HepG2 (cell line): ENCODE measurements around the gene SSX2IP. TPM values are rescaled to one million over a fixed set of nuclear protein-coding genes. Genes with fewer than 3 reads are reported as not detected.

Experiments
- ATAC-seq: fragments of 200-7000 bp; cut with Tn5 transposase; 3 replicates; pipeline ENCODE4 v1.9.1; 2020; ENCODE audit warnings: mild to moderate bottlenecking, moderate library complexity
- BruUV-seq: library from RNA; stranded (reverse); fragments of 400-500 nt; replicated peaks from 2 replicates; lab custom pipeline; 2021; lab: Mats Ljungman, UMichigan
- CTCF ChIA-PET: fragments of 300-600 bp; formaldehyde crosslinking; extraction: SDS; loops from one replicate; lab custom pipeline; 2021; ENCODE audit warnings: low total read pairs, inconsistent platforms, low intra/inter-chr PET ratio; lab: Yijun Ruan, JAX
- POLR2A ChIA-PET: fragments of 350-600 bp; sonication (Branson Sonifier 250); formaldehyde crosslinking; loops from one replicate; lab custom pipeline; 2020; ENCODE audit warnings: antibody characterized with exemption, inconsistent platforms; lab: Yijun Ruan, JAX
- DNase-seq: peaks from one replicate; pipeline ENCODE4 v3.0.0-alpha.2; 2015; ENCODE audit warnings: low spot score
- FAIRE-seq: peaks from 3 replicates; lab custom pipeline; 2011; peaks lifted over from hg19 to GRCh38; lab: Jason Lieb, UNC
- H2AFZ ChIP-seq: one replicate; pipeline ENCODE4 v1.6.1; 2011; ENCODE audit warnings: low read length, inconsistent platforms
- H3K27ac ChIP-seq: fragments of 300-600 bp; 3 replicates; pipeline ENCODE4 v1.8.0; 2011; ENCODE audit warnings: mixed run types, mild to moderate bottlenecking, mixed read lengths, low read length, inconsistent platforms; ENCODE audit not compliant: insufficient read depth; ENCODE audit errors: extremely low read length
- H3K27me3 ChIP-seq, 2 experiments: fragments of 200-600 bp in 1 of 2; 2 replicates in 1 of 2; 3 replicates in 1 of 2; pipeline versions ENCODE4 v1.6.0 to v1.8.0; 2011; ENCODE audit warnings: low read length in 2 of 2, mild to moderate bottlenecking in 2 of 2, moderate library complexity in 2 of 2, inconsistent platforms in 1 of 2; ENCODE audit not compliant: insufficient read depth in 2 of 2, control insufficient read depth in 1 of 2
- H3K36me3 ChIP-seq, 2 experiments: fragments of 200-600 bp in 1 of 2; replicated peaks in 1 of 2; 2 replicates in 1 of 2; 3 replicates in 1 of 2; pipeline versions ENCODE4 v1.5.1 to v1.8.0; 2011; ENCODE audit warnings: low read length in 2 of 2, inconsistent platforms in 1 of 2; ENCODE audit not compliant: insufficient read depth in 2 of 2, control insufficient read depth in 1 of 2
- H3K4me1 ChIP-seq: 2 replicates; pipeline ENCODE4 v1.5.1; 2012; ENCODE audit warnings: low read length, inconsistent platforms; ENCODE audit not compliant: insufficient read depth
- H3K4me2 ChIP-seq: 2 replicates; pipeline ENCODE4 v1.6.0; 2011; ENCODE audit warnings: low read depth, low read length, inconsistent platforms
- H3K4me3 ChIP-seq, 3 experiments: fragments of 200-600 bp in 1 of 3; sonication (generic), shearing (Covaris generic) in 1 of 3; replicated peaks in 1 of 3; 2 replicates each; pipeline ENCODE4 v1.5.1; 2011 to 2016; ENCODE audit warnings: low read length in 3 of 3, inconsistent platforms in 2 of 3, low read depth in 2 of 3, mild to moderate bottlenecking in 2 of 3, control low read depth in 1 of 3, mixed read lengths in 1 of 3; ENCODE audit not compliant: insufficient read depth in 1 of 3
- H3K79me2 ChIP-seq: one replicate; pipeline ENCODE4 v1.6.1; 2011; ENCODE audit warnings: low read length, inconsistent platforms; ENCODE audit not compliant: insufficient read depth
- H3K9ac ChIP-seq: 2 replicates; pipeline ENCODE4 v1.6.0; 2011; ENCODE audit warnings: mild to moderate bottlenecking, low read depth, low read length, inconsistent platforms; ENCODE audit not compliant: insufficient read depth
- H3K9me3 ChIP-seq: 2 replicates; pipeline ENCODE4 v1.5.1; 2012; ENCODE audit warnings: mild to moderate bottlenecking, low read length
- H4K20me1 ChIP-seq: 2 replicates; pipeline ENCODE4 v1.6.0; 2011; ENCODE audit warnings: inconsistent platforms, mild to moderate bottlenecking, low read length, moderate library complexity; ENCODE audit not compliant: insufficient read depth
- ETV6 ChIP-seq: sonication (generic); formaldehyde crosslinking; conservative IDR thresholded peaks from 2 replicates; pipeline ENCODE4 v1.4.0; 2020; ENCODE audit warnings: missing genetic modification reagents
- HCFC1 ChIP-seq: fragments of 150-350 bp; IDR thresholded peaks from 2 replicates; pipeline ENCODE4 v1.6.1; 2014; ENCODE audit warnings: low read depth, low read length
- PHF5A ChIP-seq: IDR thresholded peaks from one replicate; pipeline ENCODE4 v1.6.1; 2018; ENCODE audit warnings: low read depth, missing genetic modification reagents; ENCODE audit not compliant: unreplicated experiment
- SOX5 ChIP-seq: IDR thresholded peaks from 2 replicates; pipeline ENCODE4 v1.6.1; 2016; ENCODE audit warnings: borderline replicate concordance
- SP5 ChIP-seq: IDR thresholded peaks from 2 replicates; pipeline ENCODE4 v1.6.1; 2016; ENCODE audit warnings: low read depth, borderline replicate concordance
- TBP ChIP-seq: sonication (generic); formaldehyde crosslinking; IDR thresholded peaks from 2 replicates; pipeline ENCODE4 v1.5.0; 2020; ENCODE audit warnings: missing genetic modification reagents
- ZBTB37 ChIP-seq: sonication (generic); formaldehyde crosslinking; IDR thresholded peaks from 2 replicates; pipeline ENCODE4 v1.4.0; 2020; ENCODE audit warnings: mild to moderate bottlenecking, missing genetic modification reagents
- ZC3H4 ChIP-seq: sonication (generic); formaldehyde crosslinking; IDR thresholded peaks from 2 replicates; pipeline ENCODE4 v1.4.0; 2020; ENCODE audit warnings: missing genetic modification reagents, borderline replicate concordance
- ZMAT5 ChIP-seq: sonication (generic); formaldehyde crosslinking; IDR thresholded peaks from 2 replicates; pipeline ENCODE4 v1.5.0; 2020; ENCODE audit warnings: mild to moderate bottlenecking, low read depth, missing genetic modification reagents, borderline replicate concordance
- ZNF333 ChIP-seq: sonication (generic); formaldehyde crosslinking; IDR thresholded peaks from 2 replicates; pipeline ENCODE4 v1.4.0; 2020; ENCODE audit warnings: mild to moderate bottlenecking, missing genetic modification reagents, borderline replicate concordance
- ZNF446 ChIP-seq: sonication (generic); formaldehyde crosslinking; IDR thresholded peaks from 2 replicates; pipeline ENCODE4 v1.5.0; 2020; ENCODE audit warnings: mild to moderate bottlenecking, missing genetic modification reagents
- ZNF468 ChIP-seq: sonication (generic); formaldehyde crosslinking; IDR thresholded peaks from 2 replicates; pipeline ENCODE4 v1.8.0; 2022; ENCODE audit warnings: mild to moderate bottlenecking, moderate library complexity, missing genetic modification reagents
- ZNF570 ChIP-seq: sonication (generic); formaldehyde crosslinking; IDR thresholded peaks from 2 replicates; pipeline ENCODE4 v1.4.0; 2020; ENCODE audit warnings: mild to moderate bottlenecking, missing genetic modification reagents, borderline replicate concordance
- WGBS: methylation state at CpG from one replicate; pipeline ENCODE4 v1.1.6; 2017; ENCODE audit warnings: low lambda C conversion rate; 5-methylcytosine and 5-hydroxymethylcytosine counted together
- in situ Hi-C: cut with HindIII; loops from 2 replicates; pipeline ENCODE4 v1.10.0; 2017; ENCODE audit warnings: low pct_unique_long_range_greater_than_20kb; ENCODE audit not compliant: extremely low pct_ligation_motif_present
- intact Hi-C: fragments of 100-400 bp; cut with micrococcal nuclease; formaldehyde crosslinking; loops from one replicate; pipeline ENCODE4 v1.10.0; 2022; ENCODE audit not compliant: unreplicated experiment
- polyA plus RNA-seq, 8 experiments: library from polyadenylated mRNA; depleted of rRNA in 3 of 8; stranded (reverse) in 7 of 8; unstranded in 1 of 8; fragments of >200 nt; fragmentation: Illumina TruSeq in 4 of 8; extraction: Trizol in 4 of 8; gene quantifications; 2 replicates each; pipeline versions ENCODE4 v1.2.1 to v1.2.3, GENCODE V29; 2011 to 2016; ENCODE audit warnings: low read depth in 4 of 8, missing spikeins in 1 of 8, mixed read lengths in 1 of 8; ENCODE audit not compliant: insufficient read depth in 1 of 8
- total RNA-seq, 5 experiments: library from RNA; depleted of rRNA; stranded (reverse); fragments of >200 nt; fragmentation: Illumina TruSeq; extraction: Trizol; gene quantifications; 2 replicates each; pipeline ENCODE4 v1.2.3, GENCODE V29; 2016; ENCODE audit warnings: low read depth in 1 of 5

SSX2IP gene
- total and polyA plus RNA-seq, 2 of the 13 experiments (the other 11 are each of a cell fraction or from before 2014, with no cell fraction given), result 2.7 to 23.7 TPM

GRCh38 chr1:84674705-84675104 lies 15.6 kb downstream of the SSX2IP start:
- DNase-seq (no peak), ATAC-seq (no peak), FAIRE-seq (no peak)
- no peaks in the 10 kb centered on the region for H3K79me2 ChIP-seq
- intact Hi-C loops (no loop called here), in situ Hi-C loops (no loop called here)
- 95% methylated on average over 3 of the region's 3 CpGs for WGBS
- H3K27me3 ChIP-seq, result no peaks in the 10 kb centered on the region
- no peak overlapping the region for H3K9ac ChIP-seq
- no peaks in the 10 kb centered on the region for H3K9me3 ChIP-seq
- H3K36me3 ChIP-seq, result no peaks in the 10 kb centered on the region; a peak in 1 of 5 replicates
- TF ChIP-seq ZNF570 (CRISPR knock-in tag), result no peak
- TF ChIP-seq ETV6, result no peak
- TF ChIP-seq PHF5A (CRISPR knock-in tag), result no peak
- no peak for TF ChIP-seq SP5
- TF ChIP-seq SOX5 (CRISPR knock-in tag), result no peak
- TF ChIP-seq ZBTB37 (CRISPR knock-in tag), result no peak
- no peak for TF ChIP-seq ZNF333
- no peak for TF ChIP-seq ZNF468 (CRISPR knock-in tag)
- TF ChIP-seq HCFC1, result no peak
- no peak for TF ChIP-seq TBP (CRISPR knock-in tag)
- no peak for TF ChIP-seq ZMAT5 (CRISPR knock-in tag)
- TF ChIP-seq ZC3H4 (CRISPR knock-in tag), result no peak
- no peak for TF ChIP-seq ZNF446 (CRISPR knock-in tag)
- BruUV-seq, result no TSS peak
- H3K4me3 ChIP-seq, result no peak overlapping the region
- H3K4me1 ChIP-seq, result no peaks in the 10 kb centered on the region
- H4K20me1 ChIP-seq, result no peaks in the 10 kb centered on the region
- no peak overlapping the region for H2AFZ ChIP-seq
- H3K4me2 ChIP-seq, result no peak overlapping the region
- ChIA-PET POLR2A (no interaction called here), CTCF (no interaction called here)
- no peak overlapping the region for H3K27ac ChIP-seq
